SJCRH30 (cell line): ENCODE measurements around the gene CHMP4A. TPM values are rescaled to one million over a fixed set of nuclear protein-coding genes. Genes with fewer than 3 reads are reported as not detected.
"Not testable (repeated sequence)": the region's sequence is repeated elsewhere in the genome, so short reads cannot be mapped to it uniquely, and the experiment has no call there.

Experiments
- DNase-seq, 2 experiments: peaks; one replicate each; pipeline ENCODE4 v3.0.0-alpha.2; 2015 to 2020
- H3K27ac ChIP-seq: fragments of 250-450 bp; sonication (Bioruptor Pico); 2 replicates; pipeline ENCODE4 v1.5.1; 2020; ENCODE audit warnings: mild to moderate bottlenecking, moderate library complexity
- H3K27me3 ChIP-seq: fragments of 250-450 bp; sonication (Bioruptor Pico); 2 replicates; pipeline ENCODE4 v1.5.1; 2020; ENCODE audit warnings: mild to moderate bottlenecking, moderate library complexity
- H3K36me3 ChIP-seq: fragments of 250-450 bp; sonication (Bioruptor Pico); 2 replicates; pipeline ENCODE4 v1.5.1; 2020; ENCODE audit warnings: mild to moderate bottlenecking, moderate library complexity
- H3K4me1 ChIP-seq: fragments of 250-450 bp; sonication (Bioruptor Pico); 2 replicates; pipeline ENCODE4 v1.5.1; 2020; ENCODE audit warnings: mild to moderate bottlenecking, moderate library complexity
- H3K4me3 ChIP-seq: fragments of 250-450 bp; sonication (Bioruptor Pico); 2 replicates; pipeline ENCODE4 v1.5.1; 2020; ENCODE audit warnings: mild to moderate bottlenecking, moderate library complexity
- H3K9me3 ChIP-seq: fragments of 250-450 bp; sonication (Bioruptor Pico); replicated peaks from 2 replicates; pipeline ENCODE4 v1.5.1; 2020; ENCODE audit warnings: mild to moderate bottlenecking, moderate library complexity
- total RNA-seq: library from RNA; depleted of rRNA; stranded (reverse); fragments of >200 nt; shearing (Covaris generic); gene quantifications from 2 replicates; pipeline ENCODE4 v1.2.3, GENCODE V29; 2014

CHMP4A gene
- total RNA-seq, 1 experiment from 2014 or later, result 21.5 TPM

GRCh38 chr14:24236689-24237462, 23.6 kb upstream of the CHMP4A start:
- Histone ChIP-seq H3K27me3 (no peaks in the 10 kb centered on the region), H3K36me3 (peaks cover 24% of the 10 kb centered on the region), H3K4me3 (no peak overlapping the region), H3K27ac (no peak overlapping the region), H3K9me3 (no peaks in the 10 kb centered on the region), H3K4me1 (peaks cover 3% of the 10 kb centered on the region; the same call in 1 of the 2 replicates)
- DNase-seq, result no peak

- Histone ChIP-seq H3K9me3 (no peaks in the 10 kb centered on the region), H3K4me3 (no peak overlapping the region), H3K27ac (no peak overlapping the region), H3K4me1 (peaks cover 3% of the 10 kb centered on the region; the same call in 1 of the 2 replicates), H3K27me3 (no peaks in the 10 kb centered on the region), H3K36me3 (peaks cover 24% of the 10 kb centered on the region)
- DNase-seq, result no peak
Measured at GRCh38 chr14:24235804-24236688, 22.8 kb upstream of the CHMP4A start.

- peaks cover 3% of the 10 kb centered on the region; the same call in 1 of the 2 replicates for H3K4me1 ChIP-seq
- H3K27me3 ChIP-seq, result no peaks in the 10 kb centered on the region
- no peak overlapping the region for H3K4me3 ChIP-seq
- peaks cover 22% of the 10 kb centered on the region for H3K36me3 ChIP-seq
- no peak for DNase-seq
- H3K27ac ChIP-seq, result no peak overlapping the region
- no peaks in the 10 kb centered on the region for H3K9me3 ChIP-seq
Measured at GRCh38 chr14:24234095-24235005, 21.1 kb upstream of the CHMP4A start.

- Histone ChIP-seq H3K36me3 (peaks cover 17% of the 10 kb centered on the region), H3K27me3 (no peaks in the 10 kb centered on the region), H3K27ac (no peak overlapping the region), H3K9me3 (no peaks in the 10 kb centered on the region), H3K4me1 (peaks cover 3% of the 10 kb centered on the region; the same call in 1 of the 2 replicates), H3K4me3 (peak overlapping the region; percentile 86)
- no peak for DNase-seq
Measured at GRCh38 chr14:24233538-24233866, 20.2 kb upstream of the CHMP4A start.

- Histone ChIP-seq H3K4me1 (peaks cover 3% of the 10 kb centered on the region; the same call in 1 of the 2 replicates), H3K4me3 (peak within 1 kb of the TSS; percentile 86), H3K36me3 (peaks cover 17% of the 10 kb centered on the region), H3K9me3 (no peaks in the 10 kb centered on the region), H3K27ac (peak within 1 kb of the TSS; percentile 74), H3K27me3 (no peaks in the 10 kb centered on the region)
- peak; percentile 83 to 87 for DNase-seq
Measured at GRCh38 chr14:24232645-24233537, 19.6 kb upstream of the CHMP4A start, which contains the start of gene GMPR2. Gene GMPR2, plus strand, starts transcription at chr14:24232929. Its CDS starts 325 bp downstream, at chr14:24233254.

GRCh38 chr14:24232121-24232644, 18.9 kb upstream of the CHMP4A start, which contains the start of gene NEDD8:
Gene NEDD8, minus strand, starts transcription at chr14:24232367. Its CDS starts 100 bp downstream, at chr14:24232267.
- H3K4me3 ChIP-seq, result peak within 1 kb of the TSS; percentile 86
- H3K27me3 ChIP-seq, result no peaks in the 10 kb centered on the region
- DNase-seq, result peak; percentile 92 to 94
- peak within 1 kb of the TSS; percentile 74 for H3K27ac ChIP-seq
- no peaks in the 10 kb centered on the region for H3K9me3 ChIP-seq
- peaks cover 15% of the 10 kb centered on the region for H3K36me3 ChIP-seq
- peaks cover 3% of the 10 kb centered on the region; the same call in 1 of the 2 replicates for H3K4me1 ChIP-seq

- peaks cover 8% of the 10 kb centered on the region for H3K36me3 ChIP-seq
- peak overlapping the region; percentile 86 for H3K4me3 ChIP-seq
- H3K9me3 ChIP-seq, result no peaks in the 10 kb centered on the region
- no peak for DNase-seq
- H3K27ac ChIP-seq, result peak overlapping the region; percentile 74
- no peaks in the 10 kb centered on the region for H3K27me3 ChIP-seq
- peaks cover 3% of the 10 kb centered on the region; the same call in 1 of the 2 replicates for H3K4me1 ChIP-seq
Measured at GRCh38 chr14:24231263-24232120, 18.2 kb upstream of the CHMP4A start.

- no peaks in the 10 kb centered on the region for H3K27me3 ChIP-seq
- no peaks in the 10 kb centered on the region for H3K9me3 ChIP-seq
- 0 out of 2 replicates have a peak, but pooled peaks cover 2% of the 10 kb centered on the region for H3K36me3 ChIP-seq
- H3K27ac ChIP-seq, result no peak overlapping the region
- DNase-seq, result no peak
- no peak overlapping the region for H3K4me3 ChIP-seq
- H3K4me1 ChIP-seq, result peaks cover 3% of the 10 kb centered on the region; the same call in 1 of the 2 replicates
Measured at GRCh38 chr14:24228902-24229301, 15.6 kb upstream of the CHMP4A start.

GRCh38 chr14:24226473-24226872, 13.2 kb upstream of the CHMP4A start:
- no peaks in the 10 kb centered on the region for H3K4me1 ChIP-seq
- H3K27ac ChIP-seq, result no peak overlapping the region
- 0 out of 2 replicates have a peak, but pooled peaks cover 2% of the 10 kb centered on the region for H3K36me3 ChIP-seq
- H3K27me3 ChIP-seq, result no peaks in the 10 kb centered on the region
- no peak overlapping the region for H3K4me3 ChIP-seq
- DNase-seq, result no peak
- no peaks in the 10 kb centered on the region for H3K9me3 ChIP-seq

GRCh38 chr14:24224618-24225071, 11.4 kb upstream of the CHMP4A start:
- 0 out of 2 replicates have a peak, but pooled peaks cover 2% of the 10 kb centered on the region for H3K36me3 ChIP-seq
- no peaks in the 10 kb centered on the region for H3K4me1 ChIP-seq
- H3K27ac ChIP-seq, result no peak overlapping the region
- DNase-seq, result no peak
- no peaks in the 10 kb centered on the region for H3K9me3 ChIP-seq
- H3K4me3 ChIP-seq, result no peak overlapping the region
- H3K27me3 ChIP-seq, result no peaks in the 10 kb centered on the region

GRCh38 chr14:24222987-24223386, 9.7 kb upstream of the CHMP4A start:
- H3K27me3 ChIP-seq, H3K4me1 ChIP-seq, H3K27ac ChIP-seq, H3K4me3 ChIP-seq, H3K36me3 ChIP-seq, DNase-seq, H3K9me3 ChIP-seq: not testable (repeated sequence)

- Histone ChIP-seq H3K9me3 (no peaks in the 10 kb centered on the region), H3K27me3 (no peaks in the 10 kb centered on the region), H3K27ac (no peak overlapping the region), H3K4me3 (no peak overlapping the region), H3K4me1 (no peaks in the 10 kb centered on the region), H3K36me3 (peaks cover 2% of the 10 kb centered on the region; the same call in 1 of the 2 replicates)
- DNase-seq, result no peak
Measured at GRCh38 chr14:24219521-24219920, 6.2 kb upstream of the CHMP4A start.
